Adrenal gland (tissue), 5 donors: ENCODE measurements around the gene LMTK2.

Experiments used
- CTCF ChIP-seq, 6 experiments: fragments of 450-650 bp in 4 of 6; fragments of 200-600 bp in 2 of 6; sonication (generic) in 1 of 6; IDR thresholded peaks; 1 replicate in 5 of 6; 2 replicates in 1 of 6; pipeline versions ENCODE4 v1.5.1 to v1.8.0; 2016 to 2021; ENCODE audit warnings: antibody characterized with exemption in 6 of 6, mild to moderate bottlenecking in 2 of 6, moderate library complexity in 1 of 6
- POLR2A ChIP-seq, 2 donors: fragments of 450-650 bp; IDR thresholded peaks; one replicate each; pipeline ENCODE4 v1.6.1; 2017; ENCODE audit warnings: antibody characterized with exemption in 2 of 2, mild to moderate bottlenecking in 2 of 2, moderate library complexity in 1 of 2
- donor health status: DM: no; HTN: no; CAD: no.

GRCh38 chr7:98215561-98216495 is 109.2 kb downstream of the LMTK2 start:
- TF ChIP-seq CTCF (IDR thresholded peaks at IDR 0.05) (no peak), POLR2A (IDR thresholded peaks at IDR 0.05) (no peak)
